Spleen (tissue), 11 donors: ENCODE measurements around the gene PRPF8. TPM values are rescaled to one million over a fixed set of nuclear protein-coding genes. Genes with fewer than 3 reads are reported as not detected.
A peak's percentile ranks its signal among the peaks of the same experiment; 100 is the strongest.

Source experiments
- DNase-seq: peaks from one replicate; pipeline ENCODE4 v3.0.0-alpha.2; 2020
- H3K27ac ChIP-seq, 8 donors: fragments of 200-600 bp; sonication (generic) in 7 of 8; 1 replicate in 4 of 8; 2 replicates in 4 of 8; pipeline versions ENCODE4 v1.5.0 to v1.8.0; 2016 to 2021; ENCODE audit warnings: inconsistent platforms in 4 of 8, mild to moderate bottlenecking in 4 of 8, moderate library complexity in 1 of 8
- H3K27me3 ChIP-seq, 7 donors: fragments of 200-600 bp; sonication (generic) in 6 of 7; replicated peaks in 1 of 7; 1 replicate in 4 of 7; 2 replicates in 3 of 7; pipeline versions ENCODE4 v1.5.0 to v1.8.0; 2016 to 2021; ENCODE audit warnings: inconsistent platforms in 3 of 7, mild to moderate bottlenecking in 1 of 7
- H3K36me3 ChIP-seq, 6 donors: fragments of 200-600 bp; sonication (generic) in 5 of 6; 1 replicate in 4 of 6; 2 replicates in 2 of 6; pipeline versions ENCODE4 v1.5.0 to v1.8.0; 2016 to 2021; ENCODE audit warnings: inconsistent platforms in 2 of 6
- H3K4me1 ChIP-seq, 6 donors: fragments of 200-600 bp; sonication (generic) in 5 of 6; 1 replicate in 3 of 6; 2 replicates in 3 of 6; pipeline versions ENCODE4 v1.5.0 to v1.8.0; 2016 to 2021; ENCODE audit warnings: inconsistent platforms in 3 of 6
- H3K4me3 ChIP-seq, 8 donors: fragments of 200-600 bp; sonication (generic) in 7 of 8; 1 replicate in 4 of 8; 2 replicates in 4 of 8; pipeline versions ENCODE4 v1.5.0 to v1.8.0; 2016 to 2021; ENCODE audit warnings: inconsistent platforms in 4 of 8, mild to moderate bottlenecking in 4 of 8, moderate library complexity in 2 of 8
- H3K9me3 ChIP-seq, 8 donors: fragments of 200-600 bp; sonication (generic) in 7 of 8; 1 replicate in 4 of 8; 2 replicates in 4 of 8; pipeline versions ENCODE4 v1.5.0 to v1.8.0; 2016 to 2021; ENCODE audit warnings: inconsistent platforms in 4 of 8
- CTCF ChIP-seq, 11 experiments: fragments of 200-600 bp in 7 of 11; fragments of 450-650 bp in 4 of 11; sonication (generic) in 4 of 11; IDR thresholded peaks in 8 of 11; conservative IDR thresholded peaks in 3 of 11; 1 replicate in 7 of 11; 2 replicates in 4 of 11; pipeline versions ENCODE4 v1.4.0 to v1.8.0; 2016 to 2021; ENCODE audit warnings: antibody characterized with exemption in 11 of 11, inconsistent platforms in 4 of 11, mild to moderate bottlenecking in 1 of 11
- POLR2A ChIP-seq, 3 donors: fragments of 450-650 bp; IDR thresholded peaks; one replicate each; pipeline ENCODE4 v1.5.1; 2017; ENCODE audit warnings: antibody characterized with exemption in 3 of 3, mild to moderate bottlenecking in 1 of 3
- POLR2AphosphoS5 ChIP-seq, 3 donors: sonication (generic); formaldehyde crosslinking; IDR thresholded peaks; one replicate each; pipeline ENCODE4 v1.5.1; 2017; ENCODE audit warnings: antibody characterized with exemption in 3 of 3
- WGBS, 5 donors: extraction: QIAGEN DNeasy Blood & Tissue Kit in 3 of 5; methylation state at CpG; one replicate each; pipeline versions ENCODE4 v1.1.5 to v1.1.7; 2013 to 2018; 5-methylcytosine and 5-hydroxymethylcytosine counted together
- intact Hi-C: fragments of 100-400 bp; cut with DNase I; formaldehyde crosslinking; loops from one replicate; pipeline ENCODE4 v1.15.0; 2023; ENCODE audit warnings: low total_unique reads
- polyA plus RNA-seq, 3 donors: library from polyadenylated mRNA; stranded (reverse); fragments of 200-250 nt; gene quantifications; one replicate each; pipeline ENCODE4 v1.2.1, GENCODE V29; 2013
- total RNA-seq, 7 donors: library from RNA; depleted of rRNA in 3 of 7; stranded (reverse); fragments of >200 nt in 3 of 7; fragmentation: NEBNext Ultra II Directional in 4 of 7; extraction: Animal tissue kit (Norgen Biotek cat#: 25700) in 4 of 7; gene quantifications; one replicate each; pipeline versions ENCODE4 v1.1.0 to v1.2.1, GENCODE V29; 2016 to 2021
- donor health status: healthy with polysubstance abuse.
- donor health status: DM: no; HTN: no; CAD: no; lungs with moderate emphysema.
- donor health status: DM: no; HTN: no; CAD: no.
- donor health status: Bipolar disorder and iron deficiency.
- donor health status: healthy.
- donor health status: DM: no; HTN: no; CAD: no.
- donor health status: DM: yes; HTN: yes; CAD: no.

Gene PRPF8
- total and polyA plus RNA-seq, 10 donors = 67.2 to 320 (median 239) TPM

- intact Hi-C loops = no loop called here
- no peak overlapping the region for H3K4me3 ChIP-seq
- DNase-seq = no peak
- 75 to 91% (median 85%) methylated on average over 11 to 15 of the region's 15 CpGs for WGBS, 5 donors
- peak overlapping the region in 1 of 8 donors; percentile 21 for H3K27ac ChIP-seq
- no peaks in the 10 kb centered on the region for H3K27me3 ChIP-seq
- no peaks in the 10 kb centered on the region for H3K9me3 ChIP-seq
- H3K4me1 ChIP-seq = peaks cover 0 to 54% (median 19%) of the 10 kb centered on the region in 6 donors
- peaks cover 0 to 71% (median 22%) of the 10 kb centered on the region in 6 donors for H3K36me3 ChIP-seq
- peak in 2 of 3 donors; percentile 40 to 58 for TF ChIP-seq POLR2AphosphoS5 (IDR thresholded peaks at IDR 0.05)
- no peak for TF ChIP-seq CTCF (IDR thresholded peaks at IDR 0.05 in 8 of 11, conservative IDR thresholded peaks at IDR 0.05 in 3 of 11)
- TF ChIP-seq POLR2A (IDR thresholded peaks at IDR 0.05) = no peak
These were observed 47.9 kb downstream of the PRPF8 start for GRCh38 chr17:1636732-1637285.

GRCh38 chr17:1635675-1636465 lies 48.8 kb downstream of the PRPF8 start:
- peaks cover 0 to 69% (median 22%) of the 10 kb centered on the region in 6 donors for H3K36me3 ChIP-seq
- H3K4me3 ChIP-seq = no peak overlapping the region
- no peak for TF ChIP-seq CTCF (IDR thresholded peaks at IDR 0.05 in 8 of 11, conservative IDR thresholded peaks at IDR 0.05 in 3 of 11)
- 82 to 93% (median 91%) methylated on average over 10 of the region's 10 CpGs for WGBS, 5 donors
- no peaks in the 10 kb centered on the region for H3K27me3 ChIP-seq
- intact Hi-C loops = no loop called here
- DNase-seq = no peak
- H3K27ac ChIP-seq = peak overlapping the region in 2 of 8 donors; percentile 56 to 68
- H3K9me3 ChIP-seq = no peaks in the 10 kb centered on the region
- H3K4me1 ChIP-seq = peaks cover 0 to 58% (median 22%) of the 10 kb centered on the region in 6 donors

- TF ChIP-seq POLR2AphosphoS5 (IDR thresholded peaks at IDR 0.05) (peak in 2 of 3 donors; percentile 54 to 59), CTCF (IDR thresholded peaks at IDR 0.05 in 8 of 11, conservative IDR thresholded peaks at IDR 0.05 in 3 of 11) (no peak)
- Histone ChIP-seq H3K9me3 (no peaks in the 10 kb centered on the region), H3K4me1 (peaks cover 0 to 58% (median 28%) of the 10 kb centered on the region in 6 donors), H3K27ac (peak overlapping the region in 7 of 8 donors; percentile 15 to 68 (median 51)), H3K27me3 (no peaks in the 10 kb centered on the region), H3K4me3 (no peak overlapping the region), H3K36me3 (peaks cover 0 to 61% (median 22%) of the 10 kb centered on the region in 6 donors)
- 85 to 98% (median 92%) methylated on average over 18 to 45 of the region's 45 CpGs for WGBS, 5 donors
- intact Hi-C loops = loop anchor here (5.0 kb wide), 1 partner anchor 58 kb away; no protein-coding TSS in a partner anchor
- peak; percentile 74 for DNase-seq
These were observed 49.6 kb downstream of the PRPF8 start for GRCh38 chr17:1634841-1635650.
